Stimulated activated CD8-positive, alpha-beta memory T cell treated with anti-CD3 and anti-CD28 coated beads, Interleukin-4, amount 100 ng/mL, for 48 hours (primary cell): ENCODE results near the gene NDC80.
A peak's percentile ranks its signal among the peaks of the same experiment; 100 is the strongest.
"Not testable (repeated sequence)": the region's sequence is repeated elsewhere in the genome, so short reads cannot be mapped to it uniquely, and the experiment has no call there.

Experiments
- DNase-seq: peaks from one replicate; pipeline ENCODE4 v3.0.0-alpha.2; 2020

NDC80 gene

DNA sequence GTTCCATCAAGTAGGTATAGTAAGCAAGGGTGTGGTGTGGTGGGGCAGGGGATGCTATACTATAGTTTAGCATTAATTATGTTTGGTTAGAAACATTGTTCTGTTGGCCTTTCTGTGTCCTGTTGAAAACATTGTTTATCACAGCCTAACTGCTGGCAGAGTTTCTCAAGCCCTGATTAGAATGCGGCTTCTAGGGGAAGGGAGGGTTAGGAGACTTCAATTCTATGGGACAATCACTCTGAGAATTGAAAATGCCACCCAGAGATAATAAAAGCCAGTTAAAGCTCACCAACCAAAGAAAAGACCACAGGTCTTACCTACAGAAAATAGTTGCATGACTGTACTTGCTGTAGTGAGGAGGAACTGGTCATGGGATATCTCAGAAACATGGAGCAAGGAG is 64.2 kb downstream of the NDC80 start:
- no peak for DNase-seq

DNA sequence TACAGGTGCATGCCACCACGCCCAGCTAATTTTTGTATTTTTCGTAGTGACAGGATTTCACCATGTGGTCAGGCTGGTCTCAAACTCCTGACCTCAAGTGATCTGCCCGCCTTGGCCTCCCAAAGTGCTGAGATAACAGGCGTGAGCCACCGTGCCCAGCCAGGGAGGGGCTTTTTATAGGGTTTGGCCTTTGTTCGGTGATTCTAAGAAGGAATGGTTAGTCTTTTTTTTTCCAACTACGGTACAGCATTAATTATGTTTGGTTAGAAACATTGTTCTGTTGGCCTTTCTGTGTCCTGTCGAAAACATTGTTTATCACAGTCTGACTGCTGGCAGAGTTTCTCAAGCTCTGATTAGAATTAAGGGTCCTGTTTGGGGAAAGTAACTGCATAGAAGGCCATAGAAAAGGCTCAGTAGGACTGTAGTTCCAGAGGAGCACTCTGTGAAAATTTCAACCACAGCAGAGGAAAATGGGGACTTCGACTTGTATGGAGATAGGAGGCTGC is 64.8 kb downstream of the NDC80 start:
- DNase-seq: no peak

DNA sequence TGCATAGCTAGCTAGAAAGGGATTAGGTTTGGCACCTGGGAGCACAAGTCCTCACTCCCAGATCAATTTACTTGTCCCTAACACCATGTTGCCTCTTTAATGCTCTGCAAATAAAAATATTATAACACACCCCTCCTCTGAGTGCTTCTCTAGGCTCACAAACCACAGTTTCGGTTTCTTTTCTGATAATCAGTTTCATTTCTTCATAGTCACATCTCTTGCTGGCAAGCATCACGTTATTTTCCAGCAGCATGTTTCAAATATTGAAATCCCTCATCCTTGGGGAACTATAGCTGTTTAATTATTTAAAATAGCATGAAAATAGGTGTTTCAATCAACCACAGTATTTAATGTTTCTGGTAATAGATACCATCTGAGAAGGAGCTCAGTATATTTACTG is 70.3 kb downstream of the NDC80 start:
- no peak for DNase-seq

DNA sequence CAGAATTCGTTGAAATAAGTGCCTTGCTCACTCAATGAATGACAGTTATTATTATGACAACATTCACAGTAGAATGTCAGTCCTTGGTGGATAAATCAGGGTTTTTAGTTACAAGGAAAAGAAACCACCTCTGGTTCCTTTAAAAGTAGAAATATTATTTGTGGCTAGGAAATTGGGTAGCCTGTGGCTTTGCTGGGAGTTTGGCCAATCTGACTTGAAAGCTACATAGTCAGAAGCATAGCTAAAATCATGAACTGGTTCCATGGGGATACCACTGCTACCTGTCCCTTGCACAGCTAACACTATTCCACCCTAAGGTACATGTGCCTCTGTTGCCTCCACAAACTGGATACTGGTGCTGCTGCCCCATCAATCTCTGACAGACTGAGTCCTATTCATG is 71.4 kb downstream of the NDC80 start:
- DNase-seq: no peak

DNA sequence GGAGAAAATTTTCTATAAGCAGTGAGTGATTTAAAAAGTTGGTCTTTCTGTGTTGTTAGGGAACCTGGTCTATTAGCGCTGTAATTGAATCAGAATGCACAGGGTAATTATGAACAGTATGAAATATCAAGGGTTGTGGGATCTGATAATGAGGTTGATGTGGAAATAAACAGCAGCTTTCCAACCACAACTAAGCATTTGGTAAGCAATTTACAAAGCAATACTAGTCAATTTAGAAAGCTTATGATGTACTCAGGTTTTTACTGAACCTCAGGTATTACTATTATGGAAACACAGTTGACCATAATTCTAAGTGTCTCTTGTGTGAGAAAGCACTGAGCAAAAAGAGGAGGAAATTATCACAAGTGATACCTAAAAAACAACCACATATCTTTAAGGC is 73.2 kb downstream of the NDC80 start:
- no peak for DNase-seq

DNA sequence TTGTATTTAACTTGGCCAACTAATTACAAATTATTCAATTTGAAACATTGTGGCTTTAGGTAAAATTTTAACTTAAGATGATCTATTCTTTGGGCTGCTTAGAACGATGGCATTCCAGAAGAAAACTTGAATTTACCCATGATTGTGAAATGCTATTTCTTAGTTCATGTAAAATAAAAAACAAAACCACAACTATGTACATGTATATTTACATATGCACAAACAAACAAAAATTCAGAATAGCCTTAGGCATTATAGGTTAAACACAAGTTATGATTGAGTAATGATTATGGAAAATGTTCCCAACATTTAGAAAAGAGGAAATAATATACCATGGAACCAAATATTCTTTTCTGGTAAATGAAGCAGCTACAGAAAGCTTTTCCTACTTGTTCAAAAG is 80.6 kb downstream of the NDC80 start:
- DNase-seq: no peak

DNA sequence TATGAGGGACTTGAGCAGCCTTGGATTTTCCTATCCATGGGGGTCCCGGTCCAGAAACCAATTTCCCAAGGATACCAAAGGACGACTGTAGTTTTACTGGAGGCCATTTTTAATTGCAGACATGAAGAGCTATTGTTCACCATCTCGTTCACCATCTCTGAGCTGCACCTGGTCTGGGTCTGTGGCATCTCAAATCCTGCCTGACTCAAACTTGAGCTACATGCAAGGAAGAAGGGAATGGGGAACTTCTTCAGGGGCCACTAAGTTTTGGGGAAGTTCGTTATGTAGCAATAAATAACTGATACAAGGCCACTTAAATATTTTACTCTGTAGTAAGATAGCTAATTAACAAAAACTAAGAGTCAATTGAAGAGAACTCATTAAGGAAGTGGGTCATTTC is 82.1 kb downstream of the NDC80 start:
- DNase-seq: no peak

DNA sequence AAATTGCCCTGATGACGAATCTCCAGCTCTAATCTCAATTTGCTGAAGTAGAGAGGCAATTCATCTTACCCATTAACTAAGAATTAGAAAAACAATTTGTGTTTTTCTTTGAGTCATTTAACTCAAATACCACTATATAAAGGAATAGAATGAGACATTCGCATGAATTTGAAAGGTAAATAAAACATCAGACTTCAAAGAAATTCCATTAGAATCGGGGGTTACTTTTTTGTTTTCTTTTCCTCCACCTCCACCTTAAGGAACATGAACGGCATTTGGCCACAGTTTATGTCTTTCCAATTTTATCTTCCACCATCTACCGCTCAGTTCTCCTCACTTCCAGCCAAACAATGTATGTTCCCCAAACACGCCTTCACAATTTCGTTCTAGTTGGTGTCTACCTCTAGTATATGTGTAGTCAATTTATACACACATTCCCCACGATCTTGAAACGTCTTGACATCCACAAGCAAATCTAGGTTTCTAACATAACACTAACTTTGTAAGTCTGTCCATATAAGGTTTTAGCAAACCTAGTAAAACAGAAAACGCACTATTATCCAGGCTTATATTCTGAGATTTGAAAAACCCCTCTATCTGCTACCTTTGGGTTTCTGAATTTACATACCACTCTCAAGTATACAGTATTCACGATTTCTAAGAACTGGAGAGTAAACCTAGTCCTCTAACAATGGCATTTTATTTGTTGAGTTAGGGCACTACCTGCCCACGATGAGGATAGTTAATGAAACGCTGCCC is 83.0 kb downstream of the NDC80 start:
- no peak for DNase-seq

DNA sequence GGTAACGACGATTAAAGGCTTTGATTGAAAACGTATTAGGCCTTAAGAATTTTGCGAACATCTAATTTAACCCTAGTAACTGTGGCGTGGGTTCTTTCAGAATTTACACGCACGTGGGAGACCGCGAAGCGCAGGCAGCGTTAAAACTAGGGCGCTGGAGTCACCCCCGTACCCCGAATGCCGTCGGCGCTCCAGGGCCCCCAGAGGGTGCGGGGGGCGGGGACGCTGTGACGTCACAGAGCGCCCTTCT is 83.5 kb downstream of the NDC80 start:
- peak; percentile 87 for DNase-seq

DNA sequence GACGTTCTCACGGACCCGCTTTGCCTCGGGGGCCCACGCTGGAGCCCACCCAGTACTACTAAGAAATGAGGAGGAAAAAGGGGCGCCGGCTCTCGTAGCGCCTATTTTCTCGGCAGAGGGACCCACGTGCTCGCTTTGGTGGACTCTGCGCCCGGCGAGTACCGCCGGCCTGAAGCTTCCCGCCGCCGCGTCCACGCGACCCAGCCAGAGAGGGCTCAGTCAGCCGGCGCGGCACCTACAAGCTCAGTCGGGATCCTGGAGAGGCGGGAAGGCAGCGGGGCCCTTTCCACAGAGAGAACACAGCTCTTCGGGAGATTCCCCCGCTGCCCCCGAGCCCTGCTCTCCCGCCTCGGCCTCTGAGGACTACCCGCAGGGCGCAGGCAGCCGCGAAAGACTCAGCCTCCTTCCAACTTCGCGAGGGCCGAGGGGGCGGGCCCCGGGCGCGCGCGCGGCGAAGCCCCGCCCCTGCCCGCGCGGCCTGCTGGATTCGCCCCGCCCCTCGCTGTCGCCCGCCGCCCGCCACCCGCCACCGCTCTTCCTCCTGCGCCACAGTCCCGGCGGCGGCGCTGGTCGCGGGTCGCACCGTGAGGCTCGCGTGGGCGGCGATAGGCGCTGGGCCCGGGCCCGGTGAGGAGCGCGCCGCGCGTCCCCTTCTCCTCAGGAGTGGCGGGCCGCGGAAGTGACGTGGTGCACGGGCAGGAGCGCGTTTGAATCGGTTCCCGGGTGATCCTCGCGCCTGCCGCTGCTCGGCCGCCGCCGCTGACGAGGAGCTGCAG is 84.0 kb downstream of the NDC80 start, which contains the start of gene SMCHD1:
TSS of gene SMCHD1 (plus strand) at position 549 of the 776 bp plus-strand sequence. CDS start 350 bp downstream, outside the sequence.
- DNase-seq: peak; percentile 95

DNA sequence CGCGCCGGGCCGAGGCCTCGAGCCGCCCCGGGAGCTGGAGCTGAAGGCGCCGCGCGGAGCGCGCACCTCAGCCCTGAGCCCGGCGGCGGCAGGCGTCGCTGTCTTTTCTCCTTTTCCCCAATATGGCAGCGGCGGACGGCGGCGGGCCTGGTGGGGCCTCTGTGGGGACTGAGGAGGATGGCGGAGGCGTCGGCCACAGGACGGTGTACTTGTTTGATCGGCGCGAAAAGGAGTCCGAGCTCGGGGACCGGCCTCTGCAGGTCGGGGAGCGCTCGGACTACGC is 84.5 kb downstream of the NDC80 start:
- DNase-seq: no peak

DNA sequence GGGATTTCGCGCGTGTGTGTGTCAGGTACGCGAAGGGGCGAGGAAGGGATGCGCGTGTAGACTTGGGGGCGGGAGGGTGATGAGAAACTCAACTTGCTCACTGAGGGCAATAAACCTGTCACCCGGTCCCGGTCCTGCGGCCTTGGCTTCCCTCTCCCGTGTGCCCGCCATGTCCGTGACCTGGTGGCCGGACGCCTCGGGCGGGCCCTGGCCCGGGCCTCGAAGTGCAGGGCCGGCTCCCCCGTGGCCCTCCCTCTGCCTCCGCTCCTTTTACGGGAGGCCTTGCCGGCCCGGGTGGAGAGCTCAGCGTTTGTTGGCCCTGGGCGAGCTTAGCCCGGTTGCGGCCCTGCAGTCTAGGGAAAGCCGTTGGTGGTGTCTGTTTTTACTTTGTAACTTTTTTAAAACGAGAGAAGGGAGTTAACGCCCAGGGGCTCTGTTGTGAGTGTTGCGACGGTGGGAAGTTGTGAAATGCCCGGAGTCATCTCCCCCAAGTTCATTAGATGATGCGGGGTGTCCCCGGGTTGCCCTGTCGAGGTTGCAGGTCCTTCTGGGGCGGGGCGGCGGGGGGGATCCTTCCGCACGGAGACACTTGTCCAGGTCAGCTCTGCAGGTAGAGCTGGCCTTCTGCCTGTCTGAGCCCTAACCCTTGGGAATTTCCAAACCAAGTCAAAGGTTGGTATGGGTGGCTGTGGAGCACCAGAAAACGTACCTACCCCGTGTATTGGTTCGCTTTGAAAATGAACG is 85.1 kb downstream of the NDC80 start:
- DNase-seq: peak; percentile 69

DNA sequence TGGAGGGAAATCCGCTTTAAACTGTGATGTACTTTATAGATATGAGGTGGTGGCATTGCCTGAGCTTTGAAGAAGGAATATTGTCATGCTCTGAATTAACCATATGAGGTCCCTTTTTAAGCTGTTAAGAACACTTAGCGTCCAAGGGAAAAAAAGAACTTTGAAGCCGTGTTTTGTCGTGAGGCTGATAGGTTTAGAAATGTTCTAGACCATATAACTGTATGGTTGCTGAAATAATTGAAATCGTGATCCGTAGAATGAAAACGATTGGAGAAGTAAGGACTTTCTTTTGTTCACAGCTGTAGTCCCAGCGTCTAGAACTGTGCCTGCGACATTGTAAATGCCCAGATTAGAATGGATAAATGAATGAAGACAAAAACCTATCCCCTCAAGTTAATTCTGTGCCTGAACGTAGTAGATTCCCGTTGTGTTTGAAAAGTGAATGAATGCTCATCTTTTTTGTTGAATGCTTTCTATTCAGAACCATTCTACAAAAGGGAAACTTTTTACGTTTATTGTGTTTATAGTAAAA is 85.7 kb downstream of the NDC80 start:
- DNase-seq: no peak

DNA sequence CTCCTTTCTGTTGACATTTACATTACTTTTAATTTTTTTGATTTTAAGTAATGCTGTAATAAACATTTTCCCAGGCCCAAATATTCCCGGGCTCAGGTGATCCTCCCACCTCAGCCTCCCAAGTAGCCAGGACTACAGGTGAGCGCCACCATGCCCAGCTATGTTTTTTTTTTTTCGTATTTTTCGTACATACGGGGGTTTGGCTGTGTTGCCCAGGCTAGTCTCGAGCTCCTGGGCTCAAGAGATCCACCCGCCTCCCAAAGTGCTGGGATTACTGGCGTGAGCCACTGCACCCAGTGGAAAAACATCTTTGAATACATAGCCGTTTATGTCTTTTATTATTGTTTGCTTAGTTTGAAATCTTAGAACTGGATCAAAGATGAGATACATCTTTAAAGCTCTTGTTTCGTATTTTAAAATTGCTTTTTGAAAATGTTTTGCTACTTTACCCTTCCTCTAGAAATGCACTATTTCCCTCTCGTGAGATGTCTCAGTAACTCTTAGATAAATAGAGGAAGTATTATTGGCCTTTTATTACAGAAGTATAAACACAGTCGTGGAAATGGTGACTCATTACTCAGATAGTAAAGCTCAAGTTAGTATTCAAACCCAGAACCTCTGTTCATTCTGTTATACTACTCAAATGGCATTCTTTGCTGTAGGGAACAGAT is 86.6 kb downstream of the NDC80 start:
- no peak for DNase-seq

DNA sequence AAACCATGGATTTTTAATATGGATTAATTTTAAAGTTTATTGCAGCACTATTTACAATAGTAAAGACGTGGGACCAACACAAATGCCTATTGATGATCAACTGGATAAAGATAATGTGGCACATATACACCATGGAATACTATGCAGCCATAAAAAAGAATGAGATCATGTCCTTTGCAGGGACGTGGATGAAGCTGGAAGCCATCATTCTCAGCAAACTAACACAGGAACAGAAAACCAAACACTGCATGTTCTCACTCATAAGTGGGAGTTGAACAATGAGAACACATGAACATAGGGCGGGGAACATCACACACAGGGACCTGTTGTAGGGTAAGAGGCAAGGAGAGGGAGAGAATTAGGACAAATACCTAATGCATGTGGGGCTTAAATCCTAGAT is 89.5 kb downstream of the NDC80 start:
- not testable (repeated sequence) for DNase-seq

DNA sequence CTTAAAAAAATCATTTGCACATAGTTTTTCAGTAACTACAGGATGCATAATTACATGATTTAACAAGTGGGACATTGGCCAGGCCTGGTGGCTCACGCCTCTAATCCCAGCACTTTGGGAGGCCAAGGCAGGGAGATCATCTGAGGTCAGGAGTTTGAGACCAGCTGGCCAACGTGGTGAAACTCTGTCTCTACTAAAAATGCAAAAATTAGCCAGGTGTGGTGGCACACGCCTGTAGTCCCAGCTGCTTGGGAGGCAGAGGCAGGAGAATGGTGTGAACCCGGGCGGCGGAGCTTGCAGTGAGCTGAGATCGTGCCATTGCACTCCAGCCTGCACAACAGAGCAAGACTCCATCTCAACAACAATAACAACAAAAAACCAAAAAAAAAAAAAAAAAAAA is 90.9 kb downstream of the NDC80 start:
- not testable (repeated sequence) for DNase-seq

DNA sequence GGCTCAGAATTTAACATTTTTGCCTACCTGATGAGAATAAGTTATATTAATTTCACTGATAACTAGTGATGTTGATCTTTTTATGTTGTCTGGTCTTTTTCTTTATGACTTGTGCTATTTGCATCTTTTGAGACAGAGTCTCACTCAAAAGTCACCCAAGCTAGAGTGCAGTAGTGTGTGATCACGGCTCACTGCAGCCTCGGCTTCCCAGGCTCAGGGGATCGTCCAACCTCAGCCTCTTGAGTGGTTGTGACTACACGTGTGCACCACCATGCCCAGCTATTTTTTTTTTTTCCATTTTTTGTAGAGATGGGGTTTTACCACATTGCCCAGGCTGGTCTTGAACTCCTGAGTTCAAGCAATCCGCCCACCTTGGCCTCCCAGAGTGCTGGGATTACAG is 91.6 kb downstream of the NDC80 start:
- DNase-seq: no peak
